ENCODE measurements around the gene SLC2A2. TPM values are rescaled to one million over a fixed set of nuclear protein-coding genes. Genes with fewer than 3 reads are reported as not detected.
A peak's percentile ranks its signal among the peaks of the same experiment; 100 is the strongest.

Gene SLC2A2
- total and polyA plus RNA-seq, 2 experiments from 2014 or later = not detected

- Histone ChIP-seq H3K4me1 (ENCODE audit: insufficient read depth) (peaks cover 14% of the 10 kb centered on the region), H3K27me3 (replicated peaks; ENCODE audit: insufficient read depth) (no peaks in the 10 kb centered on the region), H2AFZ (0 out of 2 replicates have a peak overlapping the region, but pooled peaks have one; percentile 28), H3K4me3 (no peak overlapping the region), H3K36me3 (ENCODE audit: low read depth) (no peaks in the 10 kb centered on the region), H4K20me1 (ENCODE audit: insufficient read depth) (no peaks in the 10 kb centered on the region), H3K9me3 (ENCODE audit: low read depth) (no peaks in the 10 kb centered on the region), H3K79me2 (ENCODE audit: insufficient read depth) (no peaks in the 10 kb centered on the region), H3K27ac (no peak overlapping the region), H3K4me2 (ENCODE audit: unreplicated experiment) (no peak overlapping the region), H3K9me2 (ENCODE audit: insufficient read depth) (no peaks in the 10 kb centered on the region), H3F3A (ENCODE audit: insufficient read depth) (peaks cover 11% of the 10 kb centered on the region), H3K9ac (no peak overlapping the region)
- in situ Hi-C loops (cut with MboI) = no loop called here
- WGBS, 2 experiments (ENCODE audit: low coverage in 1 of 2, low lambda C conversion rate in 2 of 2, missing lambda C conversion rate in 2 of 2) = 29 to 30% methylated on average over 2 of the region's 2 CpGs
- no peak for TF ChIP-seq EZH2 (IDR thresholded peaks at IDR 0.05; ENCODE audit: insufficient read depth, poor library complexity, severe bottlenecking)
- TF ChIP-seq EZH2phosphoT487 (IDR thresholded peaks at IDR 0.05; ENCODE audit: insufficient read depth, low read depth) = no peak
- peak; percentile 18 for DNase-seq
Measured at GRCh38 chr3:170992854-170993253, 33.7 kb downstream of the SLC2A2 start.

GRCh38 chr3:170991664-170992063 lies 34.9 kb downstream of the SLC2A2 start:
- Histone ChIP-seq H2AFZ (no peak overlapping the region), H3K79me2 (ENCODE audit: insufficient read depth) (no peaks in the 10 kb centered on the region), H4K20me1 (ENCODE audit: insufficient read depth) (no peaks in the 10 kb centered on the region), H3K27me3 (replicated peaks; ENCODE audit: insufficient read depth) (no peaks in the 10 kb centered on the region), H3K4me3 (no peak overlapping the region), H3K27ac (no peak overlapping the region), H3K36me3 (ENCODE audit: low read depth) (no peaks in the 10 kb centered on the region), H3F3A (ENCODE audit: insufficient read depth) (no peaks in the 10 kb centered on the region), H3K9ac (no peak overlapping the region), H3K9me3 (ENCODE audit: low read depth) (no peaks in the 10 kb centered on the region), H3K4me2 (ENCODE audit: unreplicated experiment) (no peak overlapping the region), H3K4me1 (ENCODE audit: insufficient read depth) (peaks cover 2% of the 10 kb centered on the region), H3K9me2 (ENCODE audit: insufficient read depth) (no peaks in the 10 kb centered on the region)
- no peak for DNase-seq
- in situ Hi-C loops (cut with MboI) = no loop called here
- WGBS, 2 experiments (ENCODE audit: low coverage in 1 of 2, low lambda C conversion rate in 2 of 2, missing lambda C conversion rate in 2 of 2) = 23 to 36% methylated on average over 2 of the region's 2 CpGs
- no peak for TF ChIP-seq EZH2 (IDR thresholded peaks at IDR 0.05; ENCODE audit: insufficient read depth, poor library complexity, severe bottlenecking)
- TF ChIP-seq EZH2phosphoT487 (IDR thresholded peaks at IDR 0.05; ENCODE audit: insufficient read depth, low read depth) = no peak

GRCh38 chr3:170989100-170989648 lies 37.3 kb downstream of the SLC2A2 start:
- in situ Hi-C loops (cut with MboI) = no loop called here
- no peaks in the 10 kb centered on the region for H3K79me2 ChIP-seq (ENCODE audit: insufficient read depth)
- H3K9ac ChIP-seq = no peak overlapping the region
- no peaks in the 10 kb centered on the region for H3K9me2 ChIP-seq (ENCODE audit: insufficient read depth)
- H3K36me3 ChIP-seq (ENCODE audit: low read depth) = no peaks in the 10 kb centered on the region
- no peaks in the 10 kb centered on the region for H3K27me3 ChIP-seq (replicated peaks; ENCODE audit: insufficient read depth)
- no peak for DNase-seq
- no peak overlapping the region for H3K4me3 ChIP-seq
- H3K9me3 ChIP-seq (ENCODE audit: low read depth) = no peaks in the 10 kb centered on the region
- 87 to 91% methylated on average over 5 of the region's 5 CpGs for whole genome bisulfite sequencing, 2 experiments (ENCODE audit: low coverage in 1 of 2, low lambda C conversion rate in 2 of 2, missing lambda C conversion rate in 2 of 2)
- no peaks in the 10 kb centered on the region for H3F3A ChIP-seq (ENCODE audit: insufficient read depth)
- no peaks in the 10 kb centered on the region for H4K20me1 ChIP-seq (ENCODE audit: insufficient read depth)
- H3K4me2 ChIP-seq (ENCODE audit: unreplicated experiment) = no peak overlapping the region
- no peak overlapping the region for H3K27ac ChIP-seq
- H3K4me1 ChIP-seq (ENCODE audit: insufficient read depth) = no peaks in the 10 kb centered on the region
- no peak for TF ChIP-seq EZH2 (IDR thresholded peaks at IDR 0.05; ENCODE audit: insufficient read depth, poor library complexity, severe bottlenecking)
- TF ChIP-seq EZH2phosphoT487 (IDR thresholded peaks at IDR 0.05; ENCODE audit: insufficient read depth, low read depth) = no peak
- H2AFZ ChIP-seq = no peak overlapping the region

GRCh38 chr3:170988378-170988777 lies 38.1 kb downstream of the SLC2A2 start:
- Histone ChIP-seq H3K4me1 (ENCODE audit: insufficient read depth) (no peaks in the 10 kb centered on the region), H2AFZ (no peak overlapping the region), H3F3A (ENCODE audit: insufficient read depth) (no peaks in the 10 kb centered on the region), H3K79me2 (ENCODE audit: insufficient read depth) (no peaks in the 10 kb centered on the region), H3K4me3 (no peak overlapping the region), H3K27ac (no peak overlapping the region), H3K36me3 (ENCODE audit: low read depth) (no peaks in the 10 kb centered on the region), H3K9me2 (ENCODE audit: insufficient read depth) (no peaks in the 10 kb centered on the region), H3K4me2 (ENCODE audit: unreplicated experiment) (no peak overlapping the region), H3K27me3 (replicated peaks; ENCODE audit: insufficient read depth) (no peaks in the 10 kb centered on the region), H3K9ac (no peak overlapping the region), H4K20me1 (ENCODE audit: insufficient read depth) (no peaks in the 10 kb centered on the region), H3K9me3 (ENCODE audit: low read depth) (no peaks in the 10 kb centered on the region)
- in situ Hi-C loops (cut with MboI) = no loop called here
- TF ChIP-seq EZH2phosphoT487 (IDR thresholded peaks at IDR 0.05; ENCODE audit: insufficient read depth, low read depth) (no peak), EZH2 (IDR thresholded peaks at IDR 0.05; ENCODE audit: insufficient read depth, poor library complexity, severe bottlenecking) (no peak)
- no peak for DNase-seq
- WGBS, 2 experiments (ENCODE audit: low coverage in 1 of 2, low lambda C conversion rate in 2 of 2, missing lambda C conversion rate in 2 of 2) = 79 to 83% methylated on average over 3 of the region's 3 CpGs

GRCh38 chr3:170985304-170985703 lies 41.2 kb downstream of the SLC2A2 start:
- Histone ChIP-seq H3K27ac (no peak overlapping the region), H2AFZ (no peak overlapping the region), H3K4me3 (no peak overlapping the region), H3K4me1 (ENCODE audit: insufficient read depth) (no peaks in the 10 kb centered on the region), H3K9ac (no peak overlapping the region), H4K20me1 (ENCODE audit: insufficient read depth) (no peaks in the 10 kb centered on the region), H3K4me2 (ENCODE audit: unreplicated experiment) (no peak overlapping the region), H3K9me2 (ENCODE audit: insufficient read depth) (no peaks in the 10 kb centered on the region), H3K36me3 (ENCODE audit: low read depth) (no peaks in the 10 kb centered on the region), H3K9me3 (ENCODE audit: low read depth) (no peaks in the 10 kb centered on the region), H3K79me2 (ENCODE audit: insufficient read depth) (no peaks in the 10 kb centered on the region), H3F3A (ENCODE audit: insufficient read depth) (no peaks in the 10 kb centered on the region), H3K27me3 (replicated peaks; ENCODE audit: insufficient read depth) (no peaks in the 10 kb centered on the region)
- DNase-seq = no peak
- WGBS, 2 experiments (ENCODE audit: low coverage in 1 of 2, low lambda C conversion rate in 2 of 2, missing lambda C conversion rate in 2 of 2) = 86 to 96% methylated on average over 2 of the region's 2 CpGs
- TF ChIP-seq EZH2 (IDR thresholded peaks at IDR 0.05; ENCODE audit: insufficient read depth, poor library complexity, severe bottlenecking) (no peak), EZH2phosphoT487 (IDR thresholded peaks at IDR 0.05; ENCODE audit: insufficient read depth, low read depth) (no peak)
- in situ Hi-C loops (cut with MboI) = no loop called here

Measured in GM23248 (cell line).